ENCODE measurements around the gene NPW.

GRCh38 chr16:2025251-2025650 is 5.7 kb downstream of the NPW start:
- no peak for TF ChIP-seq POLR2A (IDR thresholded peaks at IDR 0.05)
- TF ChIP-seq CTCF (IDR thresholded peaks at IDR 0.05): no peak

Data from esophagus squamous epithelium (tissue), 4 donors.